ENCODE measurements around the gene VTI1A.

- TF ChIP-seq POLR2A (IDR thresholded peaks at IDR 0.05), result no peak
- TF ChIP-seq CTCF (IDR thresholded peaks at IDR 0.05), result no peak
Measured at GRCh38 chr10:112852306-112852705, 405.3 kb downstream of the VTI1A start.
